Myocyte (in vitro differentiated cells): ENCODE results near the gene TMEM185A. TPM values are rescaled to one million over a fixed set of nuclear protein-coding genes. Genes with fewer than 3 reads are reported as not detected.
"Not testable (repeated sequence)": the region's sequence is repeated elsewhere in the genome, so short reads cannot be mapped to it uniquely, and the experiment has no call there.

Source experiments
- DNase-seq: peaks from one replicate; pipeline ENCODE4 v3.0.0-alpha.2; 2012; ENCODE audit warnings: low read depth
- total RNA-seq: library from RNA; depleted of rRNA; stranded (reverse); fragments of >200 nt; gene quantifications from 2 replicates; pipeline ENCODE4 v1.2.3, GENCODE V29; 2014

The TMEM185A gene
- total RNA-seq, 1 donor from 2014 or later, result 16.6 TPM

DNA sequence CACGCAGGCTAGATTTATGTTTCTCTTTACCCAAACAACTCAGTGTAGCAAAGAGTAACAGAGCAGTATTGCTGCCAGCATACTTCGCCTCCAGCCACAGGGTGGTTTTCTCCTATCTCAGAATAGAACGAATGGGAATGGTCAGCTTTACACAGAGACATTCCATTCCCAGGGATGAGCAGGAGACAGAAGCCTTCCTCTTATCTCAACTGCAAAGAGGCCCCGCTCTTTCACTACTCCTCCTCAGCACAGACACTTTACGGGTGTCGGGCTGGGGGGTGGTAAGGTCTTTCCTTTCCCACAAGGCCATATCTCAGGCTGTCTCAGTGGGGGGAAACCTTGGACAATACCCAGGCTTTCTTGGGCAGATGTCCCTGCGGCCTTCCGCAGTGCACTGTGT is 4.8 kb downstream of the TMEM185A start:
- peak; percentile 13 for DNase-seq

DNA sequence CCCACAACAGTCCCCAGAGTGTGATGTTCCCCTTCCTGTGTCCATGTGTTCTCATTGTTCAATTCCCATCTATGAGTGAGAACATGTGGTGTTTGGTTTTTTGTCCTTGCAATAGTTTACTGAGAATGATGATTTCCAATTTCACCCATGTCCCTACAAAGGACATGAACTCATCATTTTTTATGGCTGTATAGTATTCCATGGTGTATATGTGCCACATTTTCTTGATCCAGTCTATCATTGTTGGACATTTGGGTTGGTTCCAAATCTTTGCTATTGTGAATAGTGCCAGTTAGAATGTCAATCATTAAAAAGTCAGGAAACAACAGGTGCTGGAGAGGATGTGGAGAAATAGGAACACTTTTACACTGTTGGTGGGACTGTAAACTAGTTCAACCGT is 11.9 kb downstream of the TMEM185A start:
- DNase-seq, result not testable (repeated sequence)

DNA sequence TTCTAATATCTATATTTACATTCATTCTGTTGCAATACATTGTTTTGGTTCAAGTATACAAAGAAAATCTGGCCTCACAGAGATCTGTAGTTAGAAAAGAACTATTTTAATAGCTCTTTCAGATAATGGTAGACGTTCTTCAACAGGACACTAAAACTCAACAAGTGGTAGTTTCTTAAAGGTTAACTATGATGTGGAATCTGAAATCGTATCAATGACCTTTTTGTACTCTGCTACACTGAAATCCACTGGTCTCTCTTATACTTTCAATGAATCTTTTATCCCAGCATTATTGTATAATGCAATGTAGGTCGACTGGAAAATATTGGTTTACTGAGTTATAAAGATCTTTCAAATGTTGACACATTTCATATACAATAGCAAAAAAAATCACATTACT is 12.7 kb downstream of the TMEM185A start:
- no peak for DNase-seq

DNA sequence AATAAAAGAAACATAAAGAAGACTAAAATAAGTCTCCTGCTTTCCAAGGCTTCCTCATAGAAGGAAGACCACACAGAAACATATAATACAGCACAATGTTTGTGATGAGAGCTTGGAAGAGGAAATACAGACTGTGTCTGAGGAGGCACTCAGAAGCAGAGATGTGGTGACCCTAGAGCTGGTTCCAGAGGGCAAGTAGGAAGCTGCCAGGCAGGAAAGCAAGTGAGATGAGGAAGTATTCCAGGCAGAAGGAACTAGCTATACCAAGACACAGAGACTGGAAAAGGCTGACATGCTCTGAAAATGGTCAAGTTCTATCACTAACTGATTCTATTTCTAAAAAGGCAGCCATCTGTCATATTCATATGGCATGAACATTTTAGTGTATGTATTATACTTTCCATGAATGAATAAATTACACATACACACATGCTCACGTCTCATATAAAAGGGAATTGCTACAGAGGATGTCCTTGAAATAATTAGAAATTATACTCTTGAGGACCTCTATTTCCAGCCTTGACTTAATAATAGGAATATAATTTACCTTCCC is 19.9 kb downstream of the TMEM185A start:
- no peak for DNase-seq

DNA sequence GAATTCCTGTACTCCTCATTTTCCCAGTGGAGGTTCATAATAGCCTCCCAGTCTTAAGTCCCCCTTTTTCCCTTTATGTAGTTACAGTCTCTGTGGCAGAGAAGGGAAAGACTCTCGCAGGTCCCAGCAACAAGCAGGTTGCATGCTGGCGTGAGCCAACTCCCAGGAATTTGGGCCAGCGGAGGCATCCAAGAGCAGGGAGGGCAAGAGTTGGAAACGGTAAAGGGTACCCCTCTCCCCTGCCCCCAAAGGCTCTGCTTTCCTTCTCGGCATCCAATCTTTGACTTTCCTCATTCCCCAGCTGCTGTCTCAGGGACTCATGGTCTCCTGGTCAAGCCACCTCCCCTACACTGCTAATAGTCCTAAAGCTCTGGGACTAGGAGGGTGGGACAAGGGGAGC is 21.1 kb downstream of the TMEM185A start:
- DNase-seq, result no peak

DNA sequence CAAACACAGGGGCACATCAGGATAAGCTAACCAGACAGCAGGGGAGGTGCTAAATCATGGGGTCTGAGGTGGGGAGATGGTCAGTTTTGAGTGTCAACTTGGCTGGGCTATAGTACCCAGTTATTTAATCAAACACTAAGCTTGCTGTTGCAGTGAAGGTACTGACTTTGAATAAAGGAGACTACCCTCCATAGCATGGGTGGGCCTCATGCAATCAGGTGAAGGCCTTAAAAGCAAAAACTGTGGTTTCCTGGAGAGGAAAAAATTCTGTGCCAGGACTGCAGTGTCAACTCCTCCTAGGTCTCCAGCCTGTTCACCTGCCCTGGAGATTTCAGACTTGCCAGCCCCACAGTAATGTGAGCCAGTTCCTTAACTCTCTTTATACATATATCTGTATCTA is 23.9 kb downstream of the TMEM185A start:
- DNase-seq, result no peak

DNA sequence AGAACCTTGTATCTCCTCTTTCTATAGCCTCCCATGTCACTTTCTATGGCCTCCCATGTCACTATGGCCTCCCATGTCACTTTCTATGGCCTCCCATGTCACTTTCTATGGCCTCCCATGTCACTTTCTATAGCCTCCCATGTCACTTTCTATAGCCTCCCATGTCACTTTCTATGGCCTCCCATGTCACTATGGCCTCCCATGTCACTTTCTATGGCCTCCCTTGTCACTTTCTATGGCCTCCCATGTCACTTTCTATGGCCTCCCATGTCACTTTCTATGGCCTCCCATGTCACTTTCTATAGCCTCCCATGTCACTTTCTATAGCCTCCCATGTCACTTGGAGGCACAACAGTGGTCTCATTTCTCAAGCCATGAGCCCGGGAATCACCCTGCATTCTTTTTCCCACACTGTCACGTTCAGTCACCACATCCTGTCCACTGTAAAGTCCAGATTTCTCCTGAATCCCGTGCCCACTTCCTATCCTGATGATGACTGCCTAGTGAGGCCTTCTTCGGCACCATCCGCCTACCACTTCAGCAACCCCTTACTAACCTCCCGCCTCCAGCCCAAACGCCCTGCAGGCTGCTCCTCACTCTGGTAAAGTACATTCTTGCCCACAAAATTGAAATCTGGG is 26.2 kb downstream of the TMEM185A start:
- DNase-seq, result not testable (repeated sequence)

DNA sequence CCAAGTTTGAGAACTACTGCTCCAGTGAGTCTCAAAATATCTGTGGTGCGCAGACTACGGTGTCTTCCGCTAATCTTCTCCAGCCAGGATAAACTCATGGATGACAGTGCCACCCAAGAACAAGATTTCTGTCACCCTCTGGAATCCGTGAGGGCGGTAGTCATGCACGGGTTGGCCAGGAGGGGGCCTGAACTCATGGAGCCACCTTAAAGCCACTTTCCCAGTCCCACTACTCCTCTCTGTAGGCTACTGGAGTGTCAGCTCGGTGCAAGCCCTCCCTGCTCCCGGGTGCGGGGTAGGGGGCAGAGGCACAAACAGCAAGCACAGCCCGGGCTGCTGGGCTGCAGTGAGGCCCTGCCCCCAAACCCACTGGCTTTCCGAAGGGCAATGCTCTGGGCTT is 33.0 kb downstream of the TMEM185A start:
- DNase-seq, result not testable (repeated sequence)

DNA sequence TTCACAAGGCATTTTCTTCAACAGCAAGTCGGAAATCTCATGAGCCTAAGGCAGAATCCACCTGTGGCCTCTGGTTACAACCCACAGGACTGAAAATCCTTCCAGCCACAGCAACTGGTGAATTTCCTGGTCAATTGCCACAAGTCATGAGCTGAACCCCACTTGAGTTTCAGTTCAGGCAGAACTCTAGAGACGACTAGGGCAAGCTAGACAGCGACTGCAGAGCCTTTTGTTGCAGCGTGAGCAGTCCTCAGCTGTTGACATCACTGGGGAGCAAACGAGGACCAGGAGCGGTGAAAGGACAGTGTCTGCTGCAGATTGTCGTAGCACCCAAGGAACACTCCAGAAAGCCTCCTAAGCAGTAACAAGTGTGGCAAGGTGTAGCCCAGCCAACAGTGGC is 35.6 kb downstream of the TMEM185A start:
- DNase-seq, result not testable (repeated sequence)

DNA sequence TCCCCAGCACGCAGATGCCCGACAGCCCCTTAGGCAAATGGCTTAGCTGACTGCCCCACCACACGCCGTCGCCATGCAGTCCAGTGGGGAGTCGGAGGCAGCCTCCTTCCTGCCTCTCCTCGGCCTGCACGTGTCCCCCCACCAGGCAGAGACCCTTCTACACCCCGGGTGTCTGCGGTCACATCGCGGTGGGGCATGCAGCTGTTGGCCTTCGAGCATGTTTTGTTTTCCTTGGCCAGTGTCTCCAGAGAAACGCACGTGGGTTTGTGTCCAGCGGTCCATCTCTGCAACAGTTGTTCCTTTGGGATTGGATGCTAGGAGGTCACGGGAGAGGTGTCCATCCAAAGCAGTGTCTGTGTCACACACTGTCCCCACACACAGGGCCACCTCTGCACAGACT is 36.4 kb downstream of the TMEM185A start, which contains the start of gene HSFX2:
TSS of gene HSFX2 (minus strand) at position 101 of the 400 bp plus-strand sequence. CDS start 614 bp downstream, outside the sequence.
- not testable (repeated sequence) for DNase-seq

DNA sequence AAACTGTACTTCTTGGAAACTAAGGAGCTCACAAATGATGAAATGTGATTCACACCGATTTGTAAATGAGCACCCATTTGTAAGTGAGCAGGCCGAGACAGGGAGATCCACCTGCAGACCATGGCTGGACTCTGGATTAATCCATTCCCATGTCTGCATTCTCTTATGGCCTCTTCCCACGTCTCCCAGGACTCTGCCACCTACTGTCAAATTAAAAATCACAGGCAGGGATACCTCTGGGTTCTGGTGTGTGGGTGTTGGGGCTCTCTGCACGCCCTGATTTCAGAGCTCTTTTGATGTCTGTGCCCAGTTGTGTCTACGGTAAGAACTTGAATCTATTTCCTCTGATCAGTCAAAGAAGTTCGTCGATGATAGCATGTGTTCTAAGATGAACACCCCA is 40.6 kb downstream of the TMEM185A start:
- DNase-seq, result not testable (repeated sequence)

DNA sequence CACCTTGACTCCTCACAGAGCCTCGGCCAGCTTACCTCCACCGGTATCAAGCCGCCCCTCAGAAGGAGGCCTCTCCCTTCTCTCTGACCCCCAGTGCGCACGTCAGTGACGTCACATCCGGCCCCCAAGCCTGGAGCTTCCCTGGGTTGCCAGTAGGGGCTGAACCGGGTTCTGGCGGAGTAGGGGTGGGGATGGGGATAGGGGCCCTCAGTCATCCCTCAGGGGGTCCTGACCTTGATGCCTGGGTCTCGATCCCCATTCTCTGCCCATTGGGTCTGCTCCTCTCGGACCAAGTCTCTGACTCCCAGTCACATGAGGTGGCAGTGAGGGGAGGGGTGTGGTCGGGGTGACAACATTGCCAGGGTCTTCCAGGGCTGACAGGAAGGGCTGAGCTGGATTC is 44.2 kb downstream of the TMEM185A start, which contains the start of gene MAGEA9B:
TSS of gene MAGEA9B (minus strand) at position 101 of the 400 bp plus-strand sequence. CDS start 4,280 bp downstream, outside the sequence.
- not testable (repeated sequence) for DNase-seq

DNA sequence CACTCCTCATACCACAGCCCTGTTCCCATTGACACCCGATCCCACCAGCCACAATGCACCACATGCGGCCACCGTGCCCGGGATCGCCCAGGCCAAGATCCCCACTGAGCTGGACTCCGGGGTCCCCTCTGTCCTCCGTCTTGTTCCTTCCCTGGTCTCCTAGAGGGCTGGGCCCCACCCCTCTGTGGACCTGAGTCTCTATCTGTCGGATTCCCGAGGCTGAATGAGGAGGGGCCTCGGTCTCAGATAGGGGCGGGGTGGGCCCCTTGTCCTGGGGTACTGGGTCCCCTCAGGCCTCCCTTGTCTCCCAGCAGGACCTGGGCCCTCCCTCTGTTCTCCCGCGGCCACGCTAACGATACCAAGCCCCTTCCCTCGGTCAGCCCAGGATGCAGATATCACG is 46.0 kb downstream of the TMEM185A start:
- not testable (repeated sequence) for DNase-seq

DNA sequence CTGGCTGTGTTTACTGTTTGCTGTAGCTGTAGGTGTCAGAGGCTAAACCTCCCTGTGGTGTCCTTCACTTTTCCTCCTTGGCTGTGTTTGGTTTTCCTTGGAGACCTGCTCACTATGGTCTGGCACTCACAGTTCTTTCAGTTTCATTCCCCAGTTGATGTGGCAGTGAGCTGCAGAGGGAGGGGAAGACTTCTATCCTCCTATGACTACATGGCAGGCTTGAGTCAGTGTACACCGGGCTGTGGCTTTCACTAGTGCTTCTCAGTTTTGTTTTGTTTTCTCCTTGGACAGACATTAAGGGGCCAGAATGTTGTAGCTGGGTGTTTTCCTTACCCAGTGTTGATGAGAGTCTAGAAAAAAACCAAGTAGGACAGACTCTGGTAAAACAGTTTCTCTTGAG is 58.1 kb downstream of the TMEM185A start:
- not testable (repeated sequence) for DNase-seq

DNA sequence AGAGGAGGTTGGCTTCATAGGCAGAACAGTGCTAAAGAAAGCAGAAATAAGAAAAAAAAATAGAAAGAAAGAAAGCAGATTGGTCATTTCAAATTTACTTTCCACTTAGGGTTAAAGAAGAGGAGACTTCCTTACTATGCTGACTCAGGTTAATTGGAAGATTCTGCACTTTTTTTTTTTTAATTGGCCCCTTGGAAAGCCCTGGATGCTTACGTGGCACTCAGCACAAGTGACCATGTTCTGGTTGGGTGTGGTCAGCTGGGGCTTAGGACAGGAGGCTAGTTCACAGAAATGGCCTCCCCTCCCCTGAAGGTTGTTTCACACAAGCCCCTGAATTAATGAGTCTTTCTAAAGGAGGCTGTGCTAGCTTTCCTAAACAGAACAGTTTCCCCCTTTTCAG is 58.8 kb downstream of the TMEM185A start:
- DNase-seq, result no peak

DNA sequence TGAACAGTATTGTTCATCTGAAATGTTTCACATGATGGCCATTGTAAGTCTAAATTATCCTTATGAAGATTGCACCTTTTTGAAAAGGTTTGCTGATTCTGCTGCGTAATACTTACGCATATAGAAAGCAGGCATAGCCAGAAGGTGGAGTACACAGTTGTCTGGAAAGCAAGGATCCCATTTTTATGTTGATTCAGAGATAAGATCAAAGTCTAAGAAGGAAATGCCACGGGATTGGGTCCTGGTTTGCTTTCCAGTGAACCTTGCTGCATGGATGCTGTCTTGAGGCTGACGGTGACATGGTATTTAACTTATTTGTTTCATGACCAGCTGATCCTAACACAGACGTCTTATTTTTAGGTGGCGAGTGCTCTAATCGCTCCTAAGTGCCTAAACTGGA is 59.8 kb downstream of the TMEM185A start:
- no peak for DNase-seq

DNA sequence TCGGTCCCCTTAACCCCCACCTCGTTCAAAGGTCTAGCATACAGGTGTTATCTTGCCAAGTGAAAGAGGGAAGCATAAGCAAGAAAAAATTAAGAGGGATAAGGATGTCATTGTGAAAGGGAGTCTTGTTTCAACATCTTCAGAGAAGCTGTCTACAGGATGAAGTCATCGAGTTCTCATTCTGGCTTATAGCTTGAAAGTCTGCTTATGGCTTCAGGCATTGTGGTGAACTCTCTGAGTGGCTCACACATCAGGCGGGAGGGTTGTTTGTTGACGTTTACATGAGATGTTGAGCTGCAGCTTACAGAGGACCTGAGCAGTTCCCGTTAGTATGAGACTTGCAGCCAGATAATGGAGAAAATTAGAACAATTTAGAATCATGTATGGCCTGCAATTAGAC is 60.9 kb downstream of the TMEM185A start:
- DNase-seq, result no peak

DNA sequence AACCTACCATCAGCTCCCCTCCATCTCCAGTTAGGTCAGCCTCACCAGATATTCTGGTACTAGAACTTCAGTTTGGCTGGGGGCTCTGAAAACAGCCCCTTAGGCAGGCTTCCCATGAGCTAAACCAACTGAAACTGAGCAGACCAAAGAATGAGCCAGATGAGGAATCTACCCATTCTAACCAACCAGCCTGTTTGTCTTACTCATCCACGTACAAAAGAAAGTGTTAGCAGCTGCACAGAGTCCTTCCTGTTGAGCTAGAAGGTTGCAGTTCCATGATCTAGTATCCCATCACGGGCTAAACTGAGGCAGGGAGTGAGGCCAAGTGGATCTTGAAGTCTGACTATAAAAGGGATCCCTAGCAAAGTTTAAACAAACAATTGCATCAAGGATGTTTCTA is 61.8 kb downstream of the TMEM185A start:
- no peak for DNase-seq

DNA sequence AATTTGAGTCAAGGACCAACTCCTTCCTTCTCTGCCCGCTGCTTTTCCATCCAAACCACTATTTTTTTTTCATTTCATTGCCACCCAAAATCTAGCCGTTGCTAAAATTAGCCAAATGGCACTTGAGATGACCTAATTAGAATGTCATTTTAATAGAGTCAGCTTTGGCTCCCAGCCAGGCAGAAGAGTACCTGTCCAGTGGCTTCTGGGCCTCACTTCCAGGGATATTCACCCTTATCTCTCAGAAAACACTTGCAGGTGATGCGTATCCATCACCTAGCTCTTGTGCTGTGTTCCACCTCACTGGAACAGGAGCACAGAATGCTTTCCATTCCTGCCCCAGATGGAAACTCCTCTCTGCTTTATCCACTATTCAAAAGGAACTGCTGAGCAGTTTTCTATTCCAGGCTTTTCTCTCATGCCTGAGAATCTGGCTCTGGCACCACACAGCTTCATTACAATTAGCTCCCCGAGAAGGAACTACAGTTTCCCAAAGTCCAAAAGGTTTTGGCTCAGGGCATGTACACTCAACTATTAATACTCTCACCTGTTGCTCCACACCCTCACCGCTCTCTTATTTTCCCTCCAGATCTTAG is 62.8 kb downstream of the TMEM185A start:
- DNase-seq, result peak; percentile 16

DNA sequence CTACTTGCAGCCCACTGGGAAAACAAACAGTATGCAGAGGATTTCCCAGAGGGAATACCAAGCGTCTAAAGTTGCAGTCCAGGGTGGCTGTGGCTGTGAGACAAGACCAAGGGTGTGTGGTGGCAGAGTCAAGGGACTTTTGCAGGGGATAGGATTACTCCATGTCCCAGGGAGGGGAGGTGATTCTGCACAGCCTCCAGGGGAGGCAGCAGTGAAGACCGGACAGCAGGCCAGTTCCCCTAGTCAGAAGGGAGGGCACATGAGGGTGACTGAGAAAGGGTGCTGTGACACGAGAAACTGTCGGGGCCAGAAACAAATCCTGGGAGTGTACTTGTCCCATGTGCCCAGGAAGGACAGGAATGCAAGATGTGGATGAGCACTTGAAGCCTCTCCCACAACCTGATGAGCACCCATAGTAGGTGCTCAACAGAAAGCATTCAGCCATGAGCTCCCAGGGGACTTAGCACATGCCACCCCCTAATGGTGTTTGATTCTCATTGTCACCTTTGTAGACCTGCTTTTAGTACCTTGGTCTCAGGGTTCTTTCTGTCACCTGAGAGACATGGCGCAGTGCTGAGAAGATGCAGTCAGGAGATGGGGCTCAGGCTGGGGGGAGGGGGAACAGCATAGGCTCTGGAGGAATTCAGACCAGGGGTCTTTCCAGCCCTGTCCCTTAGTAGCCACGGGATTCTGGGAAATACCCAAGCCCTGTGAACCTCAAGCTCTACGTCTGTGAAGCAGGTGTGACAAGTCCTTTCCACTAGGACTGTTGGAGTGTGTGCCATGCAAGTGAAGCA is 63.8 kb downstream of the TMEM185A start:
- no peak for DNase-seq

DNA sequence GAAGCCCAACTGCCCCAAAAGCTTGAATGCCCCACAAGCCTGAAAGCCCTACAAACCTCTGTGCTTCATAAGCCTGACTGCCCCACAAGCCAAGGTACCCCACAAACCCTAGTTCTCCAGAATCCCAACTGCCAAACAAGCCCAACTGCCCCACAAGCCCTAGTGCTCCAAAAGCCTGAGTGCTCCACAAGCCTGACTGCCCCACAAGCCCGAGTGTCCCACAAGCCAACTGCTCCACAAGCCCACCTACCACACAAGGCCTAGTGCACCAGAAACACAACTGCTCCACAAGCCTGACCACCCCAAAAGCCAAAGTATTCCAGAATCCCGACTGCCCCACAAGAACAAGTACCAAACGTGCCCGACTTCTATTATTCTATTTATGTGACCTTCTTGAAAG is 68.2 kb downstream of the TMEM185A start:
- DNase-seq, result no peak

DNA sequence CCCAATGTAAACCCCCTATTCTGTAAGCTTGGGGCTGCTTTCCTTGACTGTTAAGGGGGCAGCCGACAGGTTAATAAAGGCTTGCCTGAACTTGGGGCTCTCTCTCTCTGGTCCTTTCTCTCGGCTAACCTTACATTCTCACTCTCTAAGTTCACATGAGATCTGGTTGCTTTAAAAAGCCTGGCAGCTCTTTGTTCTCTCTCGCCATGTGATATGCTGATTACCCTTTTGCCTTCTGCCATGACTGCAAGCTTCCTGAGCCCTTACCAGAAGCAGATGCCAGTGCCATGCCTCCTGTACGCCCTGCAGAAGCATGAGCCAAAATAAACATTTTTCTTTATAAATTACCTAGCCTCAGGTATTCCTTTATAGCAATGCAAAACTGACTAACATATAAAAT is 76.3 kb downstream of the TMEM185A start:
- not testable (repeated sequence) for DNase-seq
